ENCODE measurements around the gene LRP1B.

The LRP1B gene

GRCh38 chr2:141701618-141702017 lies 429.2 kb downstream of the LRP1B start:
- FAIRE-seq (no peak), DNase-seq (ENCODE audit: low spot score) (no peak)

DNA sequence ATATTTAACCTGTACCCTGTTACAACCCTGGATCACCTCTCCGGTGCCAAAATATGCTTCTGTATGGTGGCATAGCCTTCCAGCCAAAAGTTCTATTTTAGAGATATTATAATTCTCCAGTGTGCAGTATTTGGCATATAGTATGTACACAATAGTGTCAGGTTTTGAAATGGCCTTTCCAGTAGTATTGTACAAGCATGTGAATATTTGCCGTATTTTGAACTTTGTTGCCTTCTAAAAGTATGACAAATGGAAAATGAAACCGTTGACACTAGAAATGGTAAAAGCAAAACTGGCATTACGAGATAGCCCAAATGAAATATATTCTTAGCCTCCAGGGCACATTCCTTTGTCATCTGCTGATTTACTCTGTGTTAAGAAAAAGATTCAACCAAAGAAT lies 431.2 kb downstream of the LRP1B start:
- FAIRE-seq (no peak), DNase-seq (ENCODE audit: low spot score) (no peak)

DNA sequence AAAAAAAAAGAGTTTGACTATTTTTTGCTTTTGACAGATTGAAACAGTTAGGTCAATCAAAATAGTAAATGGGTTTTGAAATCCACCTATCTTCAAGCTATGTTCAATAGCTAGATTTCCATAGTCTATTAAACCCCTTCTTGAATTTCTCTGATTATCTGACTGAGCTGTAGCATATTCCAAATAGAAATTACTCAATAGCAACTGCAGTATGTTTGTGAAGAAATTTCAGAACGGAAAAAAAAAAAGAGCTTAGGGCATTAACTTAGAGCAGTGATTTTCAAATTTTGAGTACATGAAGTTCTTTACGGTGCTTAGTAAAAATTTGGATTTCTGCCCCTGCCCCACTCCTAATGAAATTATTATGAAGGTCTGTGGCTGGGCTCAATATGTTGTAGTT lies 432.3 kb downstream of the LRP1B start:
- no peak for DNase-seq (ENCODE audit: low spot score)
- FAIRE-seq, result no peak

DNA sequence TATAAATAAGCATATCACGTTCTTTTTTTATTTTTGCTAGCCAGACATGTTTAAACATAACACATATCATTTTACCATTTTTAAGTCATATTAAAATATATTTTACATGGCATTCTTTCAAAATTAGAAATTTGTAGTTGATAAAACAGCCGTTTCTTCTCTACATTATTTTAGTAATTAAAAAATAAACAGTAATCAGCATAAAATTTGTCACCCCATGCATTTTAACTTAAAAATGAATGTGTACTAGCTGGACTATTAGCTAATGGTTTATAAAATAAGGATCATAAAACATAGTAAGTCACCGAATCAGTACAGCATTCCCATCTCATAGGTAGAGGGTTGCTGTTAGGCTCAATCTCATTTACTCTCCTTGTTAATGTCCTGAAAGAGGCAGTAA lies 433.8 kb downstream of the LRP1B start:
- DNase-seq (ENCODE audit: low spot score) (no peak), FAIRE-seq (no peak)

DNA sequence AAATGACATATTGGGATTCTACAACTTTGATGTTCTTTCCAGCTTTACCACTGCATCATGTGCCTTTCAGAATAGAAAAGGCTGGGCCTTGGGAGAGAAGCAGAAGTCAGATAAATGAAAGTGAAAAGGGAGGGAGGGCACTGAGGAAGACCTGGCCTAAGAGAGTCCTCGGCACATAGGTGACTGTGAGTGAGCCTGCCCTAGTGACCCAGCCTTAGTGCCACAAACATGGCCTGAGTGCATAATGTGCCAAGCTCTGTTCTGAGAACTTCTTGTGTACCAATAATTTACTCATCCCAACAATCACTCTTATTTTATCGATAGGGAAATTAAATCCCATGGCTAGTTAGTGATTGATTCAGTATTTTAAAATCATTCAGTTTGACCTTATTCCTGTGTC lies 436.6 kb downstream of the LRP1B start:
- no peak for DNase-seq (ENCODE audit: low spot score)

GRCh38 chr2:141692829-141693228 lies 438.0 kb downstream of the LRP1B start:
- FAIRE-seq, result no peak
- DNase-seq (ENCODE audit: low spot score), result no peak

More for the DNA sequence above, 436.6 kb downstream of the LRP1B start:
- FAIRE-seq, result no peak

GRCh38 chr2:141676139-141676538 lies 454.7 kb downstream of the LRP1B start:
- no peak for FAIRE-seq
- no peak for DNase-seq (ENCODE audit: low spot score)

DNA sequence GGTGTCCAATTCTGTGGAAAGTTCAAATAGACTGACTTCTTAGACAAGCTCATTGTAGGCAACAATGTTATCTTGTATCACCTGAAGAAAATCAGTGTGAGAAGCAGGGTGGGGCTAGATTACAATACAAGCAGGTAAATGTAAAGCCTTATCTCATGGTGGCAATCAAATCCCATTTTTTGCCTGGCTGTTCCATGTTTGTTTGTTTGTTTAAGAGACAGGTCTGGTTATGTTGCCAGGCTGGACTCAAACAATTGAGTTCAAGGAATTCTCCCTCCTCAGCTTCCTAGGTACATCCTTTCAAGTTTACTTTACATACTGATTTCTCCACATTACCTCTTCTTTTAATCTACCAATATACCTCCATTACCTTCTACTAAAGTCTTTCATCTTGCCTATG lies 464.6 kb downstream of the LRP1B start:
- no peak for DNase-seq (ENCODE audit: low spot score)
- FAIRE-seq, result no peak

DNA sequence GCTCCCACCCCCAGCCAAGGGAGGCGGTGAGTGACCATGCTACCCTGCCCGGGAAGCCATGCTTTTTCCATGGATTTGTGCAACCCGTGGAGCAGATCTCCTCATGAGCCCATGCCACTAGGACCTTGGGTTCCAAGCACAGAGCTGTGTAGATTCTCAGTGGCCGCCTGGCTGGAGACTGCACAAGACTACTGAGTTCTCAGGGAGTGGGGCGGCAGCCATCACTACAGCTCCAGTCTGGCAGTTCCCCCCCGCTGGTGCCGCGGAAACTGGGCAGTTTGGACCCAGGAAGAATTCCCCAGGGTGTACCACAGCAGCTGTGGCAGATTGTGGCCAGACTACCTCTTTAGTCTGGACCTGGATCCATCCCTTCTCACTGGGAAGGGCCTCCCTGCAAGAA lies 470.6 kb downstream of the LRP1B start:
- no peak for FAIRE-seq
- no peak for DNase-seq (ENCODE audit: low spot score)

GRCh38 chr2:141654311-141654710 lies 476.5 kb downstream of the LRP1B start:
- FAIRE-seq (no peak), DNase-seq (ENCODE audit: low spot score) (no peak)

GRCh38 chr2:141653184-141653583 lies 477.6 kb downstream of the LRP1B start:
- DNase-seq (ENCODE audit: low spot score) (no peak), FAIRE-seq (no peak)

GRCh38 chr2:141652308-141652707 lies 478.5 kb downstream of the LRP1B start:
- FAIRE-seq (no peak), DNase-seq (ENCODE audit: low spot score) (no peak)

GRCh38 chr2:141647353-141647752 lies 483.5 kb downstream of the LRP1B start:
- FAIRE-seq (no peak), DNase-seq (ENCODE audit: low spot score) (no peak)

- DNase-seq (ENCODE audit: low spot score), result peak; percentile 7
- FAIRE-seq, result no peak
Measured at GRCh38 chr2:141641462-141641861, 489.4 kb downstream of the LRP1B start.

GRCh38 chr2:141639809-141640208 lies 491.0 kb downstream of the LRP1B start:
- FAIRE-seq (no peak), DNase-seq (ENCODE audit: low spot score) (no peak)

- FAIRE-seq (no peak), DNase-seq (ENCODE audit: low spot score) (no peak)
Measured at GRCh38 chr2:141633132-141633531, 497.7 kb downstream of the LRP1B start.

DNA sequence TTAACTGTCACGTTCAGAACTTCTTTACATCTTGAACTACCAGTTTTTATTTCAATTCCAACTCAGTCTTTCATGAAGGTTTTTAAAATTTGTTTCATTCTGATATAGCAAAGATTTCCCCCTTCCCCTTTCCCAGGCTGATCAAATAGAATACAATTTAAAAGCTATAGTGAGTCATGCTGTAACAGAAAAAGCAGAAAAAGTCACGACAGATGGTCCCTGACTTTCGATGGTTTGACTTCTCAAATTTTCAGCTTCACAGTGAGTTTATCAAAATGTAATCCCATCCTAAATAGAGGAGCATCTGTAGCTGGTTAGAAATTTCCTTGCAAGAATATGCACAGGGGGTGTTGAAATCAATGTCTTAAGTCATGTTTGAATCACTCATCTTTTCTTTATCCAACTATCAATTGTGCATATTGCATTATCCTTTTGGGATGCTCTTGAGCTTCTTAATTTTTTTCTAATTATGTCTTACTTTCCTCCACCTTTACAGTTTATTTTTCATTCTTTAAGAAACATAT lies 500.3 kb downstream of the LRP1B start:
- DNase-seq (ENCODE audit: low spot score), result no peak
- FAIRE-seq, result no peak

DNA sequence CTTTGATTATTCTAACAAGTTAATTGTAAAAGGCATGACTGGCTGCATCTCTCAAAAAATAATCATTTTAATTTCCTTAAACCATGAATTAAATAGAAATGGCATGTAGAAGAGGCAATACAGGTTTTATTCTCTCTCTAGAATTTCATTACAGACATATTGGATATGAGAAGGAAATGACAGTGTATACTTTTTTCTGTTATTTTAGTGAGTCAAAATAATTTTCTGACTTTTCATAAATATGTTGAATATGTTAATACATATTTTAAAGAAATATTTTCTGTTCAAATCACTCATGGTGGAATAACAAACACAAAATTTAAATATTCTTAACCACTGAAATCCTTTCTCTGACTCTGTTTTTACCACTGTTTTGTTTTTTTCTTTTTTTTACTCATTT lies 510.4 kb downstream of the LRP1B start:
- FAIRE-seq (no peak), DNase-seq (ENCODE audit: low spot score) (no peak)

GRCh38 chr2:141618457-141618856 lies 512.4 kb downstream of the LRP1B start:
- DNase-seq (ENCODE audit: low spot score) (no peak), FAIRE-seq (no peak)

- FAIRE-seq (no peak), DNase-seq (ENCODE audit: low spot score) (no peak)
Measured at GRCh38 chr2:141611981-141612380, 518.8 kb downstream of the LRP1B start.

DNA sequence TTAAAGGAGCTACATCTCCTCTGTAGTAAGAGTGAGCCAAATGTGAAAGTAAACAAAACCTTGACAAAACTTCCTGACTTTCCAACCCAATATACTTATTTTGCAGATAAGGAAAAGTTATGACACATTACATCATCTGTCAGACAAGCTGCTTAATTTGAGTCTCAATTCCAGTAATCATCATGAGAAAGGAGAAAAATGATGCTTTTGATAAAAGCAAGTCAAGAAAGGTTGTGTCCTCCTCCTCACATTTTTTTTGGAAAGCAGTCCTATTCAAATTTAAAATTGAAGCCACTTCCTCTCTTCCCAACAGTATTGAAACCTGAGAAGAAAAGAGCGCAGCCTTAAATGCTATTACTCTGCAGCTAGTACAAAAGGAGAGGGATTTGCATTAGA lies 519.6 kb downstream of the LRP1B start:
- no peak for FAIRE-seq
- no peak for DNase-seq (ENCODE audit: low spot score)

GRCh38 chr2:141610564-141611175 lies 520.1 kb downstream of the LRP1B start:
- DNase-seq (ENCODE audit: low spot score), result no peak
- no peak for FAIRE-seq

GRCh38 chr2:141605163-141605562 lies 525.7 kb downstream of the LRP1B start:
- FAIRE-seq, result no peak
- no peak for DNase-seq (ENCODE audit: low spot score)

Measured in urothelium cell line (cell line).